HG02623 (cell line): ENCODE results near the gene AIFM2.
A peak's percentile ranks its signal among the peaks of the same experiment; 100 is the strongest.

Source experiments
- ATAC-seq: cut with Tn5 transposase; IDR thresholded peaks from one replicate; pipeline ENCODE4 v1.9.1; 2021; ENCODE audit warnings: moderate library complexity; ENCODE audit not compliant: unreplicated experiment

AIFM2 gene

DNA sequence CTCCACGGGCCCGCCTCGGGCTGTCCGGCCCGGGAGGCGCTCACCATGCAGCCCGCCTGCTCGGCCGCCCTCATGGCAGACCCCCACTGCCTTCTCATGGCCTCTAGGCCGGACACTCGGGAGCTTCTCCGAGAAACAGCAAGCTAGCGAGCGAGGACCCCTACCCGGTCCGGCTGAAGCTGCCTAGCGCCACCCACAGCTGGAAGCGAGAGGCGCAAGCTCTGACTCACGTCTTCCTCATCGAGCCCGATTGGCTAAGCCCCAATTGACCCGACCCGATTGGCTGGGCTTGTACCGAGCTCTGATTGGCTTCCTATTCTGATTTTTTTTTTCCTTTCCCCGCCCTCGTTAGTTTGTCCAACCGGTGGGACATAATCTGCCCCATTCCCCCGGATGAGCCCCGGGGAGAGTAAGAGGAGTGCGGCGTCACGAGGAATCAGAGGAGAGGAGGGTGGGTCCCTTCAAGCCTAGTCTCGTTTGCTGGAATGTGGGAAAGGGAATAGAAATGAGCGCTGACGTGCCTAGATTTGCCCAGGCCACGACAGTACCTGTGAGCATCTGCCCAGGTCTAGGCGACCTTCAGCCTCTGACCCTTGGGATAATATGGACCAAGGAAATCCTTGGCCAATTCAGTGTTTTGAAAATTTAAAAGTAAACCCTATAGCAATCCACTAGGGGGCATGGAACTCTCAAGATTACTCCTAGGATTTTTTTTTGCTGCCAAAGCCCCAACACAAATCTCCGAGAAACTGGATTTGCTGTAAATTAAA lies 14.0 kb upstream of the AIFM2 start, which contains the start of gene TYSND1:
TYSND1 (minus strand) TSS at position 212 of the 770 bp plus-strand sequence; CDS start at position 98, 114 bp downstream.
- ATAC-seq = peak; percentile 92

DNA sequence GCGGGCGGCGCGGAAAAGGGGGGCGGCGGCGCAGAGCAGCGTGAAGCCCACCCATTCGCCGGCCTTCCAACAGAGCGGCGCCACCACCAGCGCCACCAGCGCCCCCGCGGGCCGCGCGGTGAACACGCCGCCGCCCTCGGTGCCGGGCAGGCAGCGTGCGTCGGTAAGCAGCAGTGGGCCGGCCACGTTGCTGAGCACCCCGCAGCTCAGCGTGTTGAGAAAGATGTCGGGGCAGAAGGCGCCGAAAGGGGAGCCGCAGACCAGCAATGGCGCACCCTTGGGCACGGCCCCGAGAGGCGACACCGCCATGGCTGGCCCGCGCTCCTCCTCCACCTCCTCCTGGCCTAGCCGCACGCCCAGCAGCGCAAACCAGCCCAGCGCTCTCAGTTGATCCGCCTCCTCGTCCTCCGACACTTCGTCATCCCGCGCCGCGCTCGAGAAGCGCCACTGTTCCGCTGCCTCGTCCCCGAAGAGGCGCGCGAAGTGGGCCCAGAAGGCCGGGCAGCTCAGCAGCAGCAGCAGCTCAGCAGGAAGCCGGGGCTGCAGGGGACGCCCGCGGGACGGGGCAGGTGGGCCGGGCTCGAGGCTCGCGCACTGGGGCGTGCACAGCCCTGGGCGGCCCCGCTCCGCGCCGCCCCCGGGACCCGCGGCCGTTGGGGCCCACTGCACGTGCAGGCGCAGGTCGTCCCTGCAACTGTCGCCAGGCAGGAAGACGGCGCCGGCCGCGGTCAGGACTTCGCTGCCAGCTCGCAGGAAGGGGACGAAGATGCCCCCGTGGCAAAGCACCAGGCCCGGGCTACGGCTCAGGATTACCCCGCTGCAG lies 13.3 kb upstream of the AIFM2 start:
- peak; percentile 45 for ATAC-seq

- ATAC-seq = peak; percentile 2
These were observed 12.6 kb upstream of the AIFM2 start for GRCh38 chr10:70145166-70145665.

DNA sequence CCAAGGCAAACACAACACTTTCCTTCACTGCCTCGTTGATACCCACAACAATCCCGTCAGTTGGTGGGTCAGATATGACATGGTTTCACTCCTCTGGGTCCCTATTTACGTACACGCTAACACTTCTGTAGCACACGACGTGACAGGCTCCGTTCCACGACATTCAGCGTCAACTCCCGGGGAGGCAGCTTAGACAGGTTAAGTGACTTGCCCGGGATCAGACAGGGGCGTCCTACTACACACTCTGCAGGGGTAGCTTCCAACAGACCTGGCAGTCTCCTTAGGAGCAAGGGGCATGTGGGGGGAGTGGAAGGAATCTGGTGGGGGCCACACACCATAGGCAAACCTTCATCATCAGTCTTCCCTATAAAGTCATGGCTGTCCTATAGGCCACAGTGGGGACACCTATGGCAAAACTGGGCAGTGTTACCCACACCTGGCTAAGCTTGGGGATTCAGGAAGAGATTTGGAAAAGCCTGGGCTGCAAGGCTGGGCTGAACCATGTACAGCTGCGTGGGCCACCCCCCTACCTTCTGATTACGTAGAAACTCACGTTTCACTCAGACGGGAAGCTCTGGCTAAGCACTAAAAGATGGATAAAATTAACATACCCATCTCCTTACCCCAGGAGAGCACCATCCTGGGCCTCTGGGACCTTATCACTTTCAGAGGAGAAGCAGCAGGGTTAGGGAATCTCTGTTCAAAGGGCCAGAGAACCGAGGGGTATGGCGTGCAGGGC lies 11.9 kb upstream of the AIFM2 start:
- ATAC-seq = no peak

- ATAC-seq = no peak
These were observed 9.9 kb upstream of the AIFM2 start for GRCh38 chr10:70142555-70142954.

- ATAC-seq = no peak
These were observed 7.7 kb upstream of the AIFM2 start for GRCh38 chr10:70140297-70140696.

DNA sequence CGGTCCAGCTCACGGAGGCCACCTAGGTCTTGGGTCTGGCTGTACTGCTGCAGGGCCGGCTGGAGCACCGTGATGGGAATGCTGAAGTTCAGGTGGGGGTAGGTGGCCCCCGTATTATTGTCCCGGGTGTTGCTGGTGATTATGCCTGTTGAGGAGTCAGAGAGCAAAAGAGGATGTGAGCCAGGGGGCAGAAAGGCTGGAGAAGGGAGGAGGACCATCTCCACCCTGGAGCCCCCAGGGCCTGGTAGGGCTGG lies 7.3 kb upstream of the AIFM2 start:
- ATAC-seq = no peak

DNA sequence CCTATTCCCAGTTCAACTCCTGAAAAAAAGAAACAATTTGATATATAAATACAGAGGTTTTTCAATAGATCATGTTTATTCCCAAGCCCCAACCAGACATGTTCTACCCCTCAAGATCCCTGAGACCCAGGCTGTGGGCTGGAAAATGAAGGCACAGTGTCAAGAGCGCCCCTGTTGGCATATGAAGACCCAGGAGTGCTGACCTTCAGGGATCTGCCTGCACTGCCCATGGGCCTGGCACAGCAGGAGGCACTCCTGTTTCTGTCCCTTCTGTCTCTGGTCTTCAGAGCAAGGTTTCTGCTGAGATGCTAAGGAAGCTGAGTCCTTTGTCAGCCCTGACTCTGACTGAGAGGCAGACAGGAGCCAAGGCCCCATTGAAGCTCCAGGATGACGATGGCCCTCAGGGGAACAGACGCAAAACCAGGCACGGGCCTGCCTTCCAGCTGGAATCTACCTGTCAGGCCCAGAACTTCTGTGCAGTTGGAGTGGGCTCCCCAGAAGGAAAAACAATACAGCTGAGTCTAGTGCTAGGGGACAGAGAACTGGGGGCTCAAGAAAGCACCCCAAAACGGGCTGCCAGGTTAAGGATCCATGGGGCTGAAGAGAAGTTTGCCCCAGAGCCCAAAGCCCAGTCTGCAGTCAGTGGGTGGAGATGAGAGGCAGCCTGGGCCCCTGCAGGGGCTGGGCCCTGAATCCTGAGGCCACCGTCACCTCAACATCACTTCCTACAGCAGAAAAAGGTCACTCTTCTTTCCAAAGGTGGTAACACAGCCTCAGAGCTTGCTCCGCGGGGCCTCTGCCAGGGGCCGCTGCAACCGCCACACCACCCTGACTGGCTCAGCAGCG lies 6.7 kb upstream of the AIFM2 start:
- ATAC-seq = no peak

DNA sequence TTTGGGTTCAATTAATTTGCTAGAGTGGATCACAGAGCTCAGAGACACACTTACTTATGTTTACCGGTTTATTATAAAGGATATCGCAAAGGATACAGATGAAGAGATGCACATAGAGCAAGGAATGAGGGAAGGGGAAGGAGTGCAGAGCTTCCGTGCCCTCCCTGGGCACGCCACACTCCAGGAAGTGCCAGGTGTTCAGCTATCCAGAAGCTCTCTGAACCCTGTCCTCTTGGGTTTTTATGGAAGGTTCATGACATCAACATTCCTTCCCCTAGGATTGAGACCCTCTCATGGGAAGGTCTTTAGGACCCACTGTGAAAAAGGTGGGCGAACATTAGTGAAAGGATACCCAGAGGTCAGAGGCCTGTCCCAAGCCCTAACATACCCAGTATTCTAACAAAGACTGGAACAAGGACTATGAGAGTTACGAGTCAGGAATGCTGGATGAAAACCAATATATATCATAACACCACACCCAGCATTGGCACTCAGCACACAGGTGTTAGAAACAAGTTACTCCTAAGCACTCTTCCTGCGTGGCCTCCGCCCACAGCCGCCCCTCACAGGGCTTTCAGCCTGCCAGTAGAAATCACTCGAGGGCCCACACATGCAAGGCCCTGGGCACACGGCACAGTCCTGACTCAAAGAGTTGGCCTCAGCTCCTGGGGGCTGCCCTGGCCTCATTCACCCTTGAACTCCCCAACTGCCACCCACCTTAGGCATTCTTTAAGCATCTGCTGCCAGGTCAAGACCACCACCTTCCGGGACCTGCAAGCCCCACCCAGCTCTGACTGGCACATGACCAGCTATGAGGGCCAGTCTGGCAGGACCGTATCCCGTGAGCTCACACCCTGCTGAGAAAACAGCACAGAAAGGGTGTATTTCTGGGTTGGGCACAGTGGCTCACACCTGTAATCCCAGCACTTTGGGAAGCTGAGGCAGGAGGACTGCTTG lies 5.6 kb upstream of the AIFM2 start:
- ATAC-seq = no peak

DNA sequence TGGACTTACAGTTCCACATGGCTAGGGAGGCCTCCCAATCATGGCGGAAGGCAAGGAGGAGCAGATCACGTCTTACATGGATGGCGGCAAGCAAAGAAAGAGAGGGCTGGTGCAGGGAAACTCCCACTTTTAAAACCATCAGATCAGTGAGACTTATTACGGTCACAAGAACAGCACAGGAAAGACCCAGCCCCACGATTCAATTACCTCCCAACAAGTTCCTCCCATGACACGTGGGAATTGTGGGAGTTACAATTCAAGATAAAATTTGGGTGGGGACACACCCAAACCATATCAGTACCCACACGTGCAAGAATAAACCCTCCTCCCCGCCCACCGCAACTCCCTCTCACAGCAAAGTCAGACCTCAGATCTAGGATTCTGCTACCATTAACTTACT lies 4.5 kb upstream of the AIFM2 start:
- no peak for ATAC-seq

DNA sequence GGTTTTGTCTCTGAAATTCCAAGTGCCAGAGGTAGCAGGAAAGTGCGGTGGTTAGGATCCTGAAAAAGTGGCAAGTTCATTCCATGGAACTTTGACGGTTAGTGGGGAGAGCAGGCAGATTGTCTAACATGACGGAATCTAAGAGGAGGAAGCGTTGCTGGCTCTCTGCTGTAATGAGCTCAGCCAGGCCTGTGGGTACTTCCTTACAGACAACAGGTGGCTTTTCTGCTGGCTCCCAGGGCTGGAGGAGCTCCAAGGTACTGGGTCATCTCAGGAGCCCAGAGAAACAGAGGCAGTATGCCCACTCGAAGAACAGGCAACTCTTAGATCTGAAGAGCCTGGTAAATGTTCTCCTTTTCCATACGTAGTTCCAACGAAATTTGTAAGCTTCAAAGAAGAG lies 3.1 kb upstream of the AIFM2 start:
- no peak for ATAC-seq

GRCh38 chr10:70135046-70135445 lies 2.4 kb upstream of the AIFM2 start:
- no peak for ATAC-seq

- ATAC-seq = no peak
These were observed 1.1 kb downstream of the AIFM2 start for GRCh38 chr10:70131560-70131937.

DNA sequence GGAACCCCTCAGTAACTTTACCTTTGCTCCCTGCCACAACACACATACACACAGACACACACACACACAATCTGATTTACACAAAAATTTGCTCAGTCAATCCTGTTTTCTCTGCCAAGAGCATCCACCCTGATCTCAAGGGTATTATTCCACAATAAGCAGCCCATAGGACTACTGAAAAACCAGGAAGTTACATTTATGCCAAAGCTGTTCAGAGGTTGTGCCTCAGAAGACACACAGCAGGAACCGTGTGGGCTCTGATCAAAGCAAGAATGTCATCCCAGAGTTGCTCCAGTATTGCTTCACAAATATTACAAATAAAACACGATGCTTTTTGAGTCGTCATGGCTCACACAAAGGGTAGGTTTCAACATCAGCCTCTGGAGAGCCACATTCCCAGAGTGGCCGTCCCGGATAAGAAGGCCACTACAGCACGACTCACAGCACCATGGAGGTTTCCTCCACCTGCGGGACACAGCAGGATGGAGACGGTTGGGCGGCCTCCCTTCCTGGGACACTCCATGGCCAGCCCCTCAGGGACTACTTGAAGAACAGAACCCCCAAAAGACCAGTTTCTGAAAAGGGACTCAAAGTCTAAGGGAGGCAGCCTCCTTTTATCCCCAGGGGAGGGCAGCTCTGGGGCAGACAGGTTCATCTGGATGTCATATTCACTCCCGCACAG lies 1.6 kb downstream of the AIFM2 start:
- ATAC-seq = no peak

GRCh38 chr10:70126700-70127395 lies 5.8 kb downstream of the AIFM2 start:
- no peak for ATAC-seq

DNA sequence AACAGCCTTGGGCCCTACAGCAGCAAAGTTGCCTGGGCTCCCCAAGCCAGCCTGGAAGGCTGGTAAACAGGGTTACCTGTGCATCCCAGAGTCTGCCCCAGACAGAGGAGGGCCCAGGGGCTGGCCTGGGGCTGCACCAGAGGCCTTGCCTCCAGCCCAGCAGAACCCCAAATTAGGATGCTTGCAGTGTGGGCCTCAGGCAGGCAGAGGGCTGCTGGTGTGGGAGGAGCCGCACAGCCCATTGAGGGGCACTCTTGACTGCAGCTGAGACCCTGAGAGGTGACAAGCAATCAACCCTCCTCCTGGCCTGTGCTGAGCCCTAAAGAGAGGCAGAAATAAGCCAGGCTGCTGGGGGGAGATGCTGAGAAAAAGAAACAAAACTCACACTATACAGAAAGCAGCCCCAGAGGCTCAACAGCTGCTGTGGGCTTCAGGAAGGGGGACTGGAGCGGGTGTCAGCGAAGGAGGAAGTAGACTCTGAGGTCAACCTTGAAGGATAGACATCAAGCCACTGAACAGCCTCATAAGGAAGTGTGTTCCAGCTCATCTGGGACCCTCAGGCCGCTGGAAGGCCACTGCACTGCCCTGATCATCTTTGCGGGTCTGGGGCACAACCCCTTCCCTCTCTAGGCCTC lies 6.6 kb downstream of the AIFM2 start:
- no peak for ATAC-seq

- no peak for ATAC-seq
These were observed 7.7 kb downstream of the AIFM2 start for GRCh38 chr10:70124918-70125317.

DNA sequence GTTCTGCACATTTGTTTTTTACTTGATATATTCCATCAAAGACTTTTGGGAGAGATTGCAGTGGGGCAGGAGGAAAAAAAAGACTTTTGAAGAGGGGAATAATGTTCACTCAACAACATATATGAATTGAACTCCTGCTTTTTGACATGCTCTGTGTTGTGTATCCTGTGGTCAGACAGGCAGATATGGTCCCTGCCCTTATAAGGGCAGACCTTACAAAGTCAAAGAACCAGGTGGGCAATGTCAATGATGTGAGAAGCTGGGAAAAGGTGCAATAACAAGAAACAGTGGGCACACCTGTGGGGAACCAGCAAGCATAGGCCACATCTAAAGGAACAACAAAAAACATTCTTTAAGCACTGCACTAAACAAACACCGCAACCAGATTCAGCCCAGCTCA lies 8.2 kb downstream of the AIFM2 start:
- no peak for ATAC-seq
